ENCODE measurements around the gene DYNC2H1.

- TF ChIP-seq POLR2AphosphoS5 (IDR thresholded peaks at IDR 0.05; ENCODE audit: low read depth) (no peak), CTCF (IDR thresholded peaks at IDR 0.05; ENCODE audit: insufficient read depth, low read length) (no peak), REST (IDR thresholded peaks at IDR 0.05; ENCODE audit: insufficient replicate concordance, low read depth) (no peak), SPI1 (IDR thresholded peaks at IDR 0.05; ENCODE audit: borderline replicate concordance, low read depth) (no peak)
Observed at GRCh38 chr11:103295704-103296103, 186.5 kb downstream of the DYNC2H1 start.

All from HL-60 (cell line).